GM10266 (cell line): ENCODE data around the gene ZNF768.

ENCODE experiments used
- DNase-seq: peaks from one replicate; pipeline ENCODE4 v3.0.0; 2012; ENCODE audit errors: extremely low spot score
- CTCF ChIP-seq: IDR thresholded peaks from 2 replicates; pipeline ENCODE4 v1.5.1; 2012; ENCODE audit warnings: mild to moderate bottlenecking, low read depth; ENCODE audit not compliant: control insufficient read depth, insufficient read depth; ENCODE audit errors: missing control alignments

Gene ZNF768

GRCh38 chr16:30535106-30535776 lies 8.9 kb upstream of the ZNF768 start:
- TF ChIP-seq CTCF = no peak
- no peak for DNase-seq

- TF ChIP-seq CTCF = no peak
- peak; percentile 93 for DNase-seq
These were observed 8.2 kb upstream of the ZNF768 start, which contains the start of gene ZNF747 for GRCh38 chr16:30534368-30535105. Gene ZNF747 (minus strand): TSS chr16:30534858. CDS start chr16:30534679, 179 bp downstream.

GRCh38 chr16:30533748-30534367 lies 7.5 kb upstream of the ZNF768 start:
- DNase-seq = no peak
- no peak for TF ChIP-seq CTCF

GRCh38 chr16:30533146-30533522 lies 6.8 kb upstream of the ZNF768 start:
- no peak for DNase-seq
- no peak for TF ChIP-seq CTCF

- TF ChIP-seq CTCF = no peak
- no peak for DNase-seq
These were observed 6.1 kb upstream of the ZNF768 start for GRCh38 chr16:30532285-30533145.

- no peak for TF ChIP-seq CTCF
- DNase-seq = no peak
These were observed 4.0 kb upstream of the ZNF768 start for GRCh38 chr16:30530163-30531037.
